ENCODE data around the gene DTX3. TPM values are rescaled to one million over a fixed set of nuclear protein-coding genes. Genes with fewer than 3 reads are reported as not detected.
"Not testable (repeated sequence)": the region's sequence is repeated elsewhere in the genome, so short reads cannot be mapped to it uniquely, and the experiment has no call there.

The DTX3 gene
- total and polyA plus RNA-seq, 3 experiments from 2014 or later = 7.2 to 18.3 (median 16.7) TPM

DNA sequence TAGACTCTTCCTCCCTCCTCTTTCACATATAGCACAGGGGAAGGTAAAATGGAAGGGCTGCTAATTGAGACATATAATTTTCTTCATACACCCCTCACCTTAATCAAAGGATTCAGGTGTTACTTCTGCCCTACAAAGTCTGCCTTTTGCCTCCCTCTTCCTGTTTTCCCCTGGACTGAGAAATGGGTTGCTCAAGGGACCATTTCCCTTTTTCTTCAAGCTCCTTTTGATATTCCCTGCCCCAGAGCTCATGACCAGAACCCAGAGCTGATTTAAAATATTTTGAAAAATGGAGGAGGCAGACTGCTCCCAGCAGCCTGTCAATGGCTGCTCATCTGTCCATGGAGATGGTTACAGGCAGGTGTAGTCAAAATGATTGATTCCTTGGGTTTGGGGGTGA is 19.9 kb upstream of the DTX3 start:
- Mint-ChIP-seq H3K9me3 (no peaks in the 10 kb centered on the region), H3K36me3 (peaks cover 0 to 1% (median 0%) of the 10 kb centered on the region in 3 donors), H3K27me3 (peaks cover 6 to 14% of the 10 kb centered on the region in 2 donors), H3K27ac (peak overlapping the region in 2 of 8 donors; percentile 37 to 89), H3K4me1 (peaks cover 5 to 7% (median 5%) of the 10 kb centered on the region in 3 donors), H3K4me3 (no peak overlapping the region)
- no peak overlapping the region for H3K4me3 ChIP-seq (ENCODE audit: low read length)
- POLR2A ChIA-PET = no interaction called here
- DNase-seq = no peak
- no peaks in the 10 kb centered on the region for H3K4me1 ChIP-seq (ENCODE audit: insufficient read depth, low read length)
- H3K36me3 ChIP-seq (ENCODE audit: insufficient read depth, low read length) = no peaks in the 10 kb centered on the region
- no peak overlapping the region for H3K27ac ChIP-seq (ENCODE audit: low read depth, low read length)
- H3K9me3 ChIP-seq (ENCODE audit: low read length) = no peaks in the 10 kb centered on the region
- CTCF ChIA-PET = interaction anchor here (1.1 to 7.0 kb wide), 12 partner anchors 9 to 160 kb away, joined by 3 to 85 read pairs (median 6); partner anchors contain the start of genes B4GALNT1, GLI1 and TSPAN31
- H3K27me3 ChIP-seq (ENCODE audit: insufficient read depth, low read length, poor library complexity, severe bottlenecking) = no peaks in the 10 kb centered on the region

DNA sequence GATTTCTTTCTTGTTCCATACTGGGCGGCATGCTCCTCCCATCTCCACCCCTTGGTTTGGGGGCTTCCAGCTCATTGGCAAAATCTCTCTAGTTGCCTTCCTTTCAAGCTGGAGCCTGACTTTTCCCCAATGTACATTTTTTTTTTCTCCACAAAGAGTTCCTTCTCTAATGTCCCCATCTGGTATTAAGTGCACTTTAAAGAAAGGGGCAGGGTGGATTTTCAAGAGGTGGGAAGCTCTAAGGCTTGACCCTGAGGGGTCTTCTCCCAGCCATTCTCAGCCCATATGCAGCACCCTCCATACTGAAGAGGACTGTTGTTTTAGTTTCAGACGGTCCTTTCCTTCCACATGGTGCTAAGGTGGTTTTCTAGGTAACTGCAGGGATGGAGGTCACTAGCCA is 19.5 kb upstream of the DTX3 start:
- H3K4me1 Mint-ChIP-seq = peaks cover 5 to 7% (median 6%) of the 10 kb centered on the region in 3 donors
- H3K27ac Mint-ChIP-seq = peak overlapping the region in 1 of 8 donors; percentile 37
- peaks cover 0 to 1% (median 0%) of the 10 kb centered on the region in 3 donors for H3K36me3 Mint-ChIP-seq
- no peak overlapping the region for H3K4me3 ChIP-seq (ENCODE audit: low read length)
- no peaks in the 10 kb centered on the region for H3K9me3 ChIP-seq (ENCODE audit: low read length)
- CTCF ChIA-PET = interaction anchor here (1.1 to 7.0 kb wide), 8 partner anchors 8 to 126 kb away, joined by 3 to 85 read pairs (median 8); partner anchors contain the start of genes B4GALNT1 and GLI1
- no peaks in the 10 kb centered on the region for H3K27me3 ChIP-seq (ENCODE audit: insufficient read depth, low read length, poor library complexity, severe bottlenecking)
- POLR2A ChIA-PET = no interaction called here
- no peaks in the 10 kb centered on the region for H3K36me3 ChIP-seq (ENCODE audit: insufficient read depth, low read length)
- no peak overlapping the region for H3K4me3 Mint-ChIP-seq
- peaks cover under 1% of the 10 kb centered on the region for H3K4me1 ChIP-seq (ENCODE audit: insufficient read depth, low read length)
- no peak for DNase-seq
- H3K9me3 Mint-ChIP-seq = no peaks in the 10 kb centered on the region
- H3K27ac ChIP-seq (ENCODE audit: low read depth, low read length) = no peak overlapping the region
- H3K27me3 Mint-ChIP-seq = peaks cover 6 to 14% of the 10 kb centered on the region in 2 donors

DNA sequence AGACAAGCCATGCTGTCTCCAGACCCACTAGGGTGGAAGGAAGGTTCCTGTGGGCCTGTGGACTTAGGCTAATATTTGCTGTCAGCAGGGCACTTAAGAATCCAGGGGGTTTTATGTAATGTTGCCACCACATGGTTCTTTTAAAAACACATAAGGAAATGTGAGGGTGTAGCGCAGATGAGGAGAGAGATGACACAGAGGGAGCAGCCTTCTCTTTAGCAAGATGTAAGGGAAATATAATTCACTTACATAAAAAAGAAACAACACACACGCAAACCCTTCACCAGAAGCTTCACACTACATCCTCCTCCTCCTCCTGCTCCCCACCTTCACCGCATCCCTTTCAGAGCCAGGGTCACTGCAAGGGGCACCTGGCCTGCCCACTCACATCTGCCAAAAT is 18.5 kb upstream of the DTX3 start:
- peak overlapping the region in 1 of 8 donors; percentile 15 for H3K27ac Mint-ChIP-seq
- Histone ChIP-seq H3K4me3 (ENCODE audit: low read length) (no peak overlapping the region), H3K9me3 (ENCODE audit: low read length) (no peaks in the 10 kb centered on the region), H3K27ac (ENCODE audit: low read depth, low read length) (no peak overlapping the region), H3K4me1 (ENCODE audit: insufficient read depth, low read length) (peaks cover 7% of the 10 kb centered on the region), H3K36me3 (ENCODE audit: insufficient read depth, low read length) (no peaks in the 10 kb centered on the region), H3K27me3 (ENCODE audit: insufficient read depth, low read length, poor library complexity, severe bottlenecking) (no peaks in the 10 kb centered on the region)
- CTCF ChIA-PET = interaction anchor here (2.7 to 7.0 kb wide), 3 partner anchors 34 to 127 kb away, joined by 11 to 85 read pairs (median 35); partner anchors contain the start of genes B4GALNT1 and GLI1
- peaks cover 12 to 15% (median 13%) of the 10 kb centered on the region in 3 donors for H3K4me1 Mint-ChIP-seq
- H3K27me3 Mint-ChIP-seq = peaks cover 7 to 14% of the 10 kb centered on the region in 2 donors
- POLR2A ChIA-PET = no interaction called here
- DNase-seq = no peak
- peaks cover 0 to 4% (median 1%) of the 10 kb centered on the region in 3 donors for H3K36me3 Mint-ChIP-seq
- no peaks in the 10 kb centered on the region for H3K9me3 Mint-ChIP-seq
- no peak overlapping the region for H3K4me3 Mint-ChIP-seq

DNA sequence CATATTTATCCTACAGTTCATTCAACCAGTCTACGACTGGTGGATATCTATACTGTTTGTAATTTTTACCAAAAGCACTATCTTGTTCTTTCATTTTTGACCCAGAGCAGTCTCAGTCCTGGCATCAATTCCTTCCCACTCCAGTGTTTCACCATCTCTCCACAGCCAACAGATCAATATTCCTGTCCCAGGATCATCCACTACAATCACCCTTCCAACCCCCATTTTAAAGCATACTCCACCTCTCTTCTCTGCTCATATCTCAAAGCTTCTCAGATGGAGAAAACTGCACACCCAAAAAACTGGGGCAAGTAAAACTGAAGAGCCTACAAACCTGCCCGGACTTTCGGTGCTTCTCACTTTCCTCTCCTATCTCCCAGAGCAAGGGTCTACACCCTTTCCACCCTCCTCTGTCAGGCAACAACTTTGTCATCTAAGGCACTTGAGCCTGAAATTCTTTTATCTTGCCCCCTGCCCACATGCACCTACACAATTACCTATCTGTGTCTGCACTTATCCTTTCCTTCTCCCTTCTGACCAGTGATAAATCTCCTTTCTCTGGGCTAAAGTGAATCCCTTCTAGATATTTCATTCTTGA is 17.7 kb upstream of the DTX3 start:
- POLR2A ChIA-PET = no interaction called here
- no peaks in the 10 kb centered on the region for H3K36me3 ChIP-seq (ENCODE audit: insufficient read depth, low read length)
- Mint-ChIP-seq H3K9me3 (no peaks in the 10 kb centered on the region), H3K4me3 (no peak overlapping the region), H3K36me3 (peaks cover 0 to 7% (median 1%) of the 10 kb centered on the region in 3 donors), H3K4me1 (peaks cover 17 to 22% (median 19%) of the 10 kb centered on the region in 3 donors), H3K27me3 (peaks cover 7 to 14% of the 10 kb centered on the region in 2 donors), H3K27ac (no peak overlapping the region)
- H3K4me3 ChIP-seq (ENCODE audit: low read length) = no peak overlapping the region
- H3K4me1 ChIP-seq (ENCODE audit: insufficient read depth, low read length) = peaks cover 14% of the 10 kb centered on the region
- H3K9me3 ChIP-seq (ENCODE audit: low read length) = no peaks in the 10 kb centered on the region
- CTCF ChIA-PET = no interaction called here
- no peak for DNase-seq
- no peaks in the 10 kb centered on the region for H3K27me3 ChIP-seq (ENCODE audit: insufficient read depth, low read length, poor library complexity, severe bottlenecking)
- no peak overlapping the region for H3K27ac ChIP-seq (ENCODE audit: low read depth, low read length)

DNA sequence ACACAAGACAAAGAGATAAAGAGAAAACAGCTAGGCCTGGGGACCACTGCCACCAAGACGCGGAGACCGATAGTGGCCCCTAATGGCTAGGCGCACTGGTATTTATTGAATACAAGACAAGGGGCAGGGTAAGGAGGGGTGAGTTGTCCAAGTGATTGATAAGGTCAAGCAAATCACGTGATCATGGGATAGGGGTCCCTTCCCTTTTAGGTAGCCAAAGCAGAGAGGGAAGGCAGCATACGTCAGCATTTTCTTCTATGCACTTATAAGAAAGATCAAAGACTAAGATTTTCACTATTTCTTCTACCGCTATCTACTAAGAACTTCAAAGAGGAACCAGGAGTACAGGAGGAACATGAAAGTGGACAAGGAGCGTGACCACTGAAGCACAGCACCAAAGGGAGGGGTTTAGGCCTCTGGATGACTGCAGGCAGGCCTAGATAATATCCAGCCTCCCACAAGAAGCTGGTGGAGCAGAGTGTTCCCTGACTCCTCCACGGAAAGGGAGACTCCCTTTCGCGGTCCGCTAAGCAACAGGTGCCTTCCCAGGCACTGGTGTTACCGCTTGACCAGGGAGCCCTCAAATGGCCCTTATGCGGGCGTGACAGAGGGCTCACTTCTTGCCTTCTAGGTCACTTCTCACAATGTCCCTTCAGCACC is 15.5 kb upstream of the DTX3 start:
- H3K4me1 ChIP-seq (ENCODE audit: insufficient read depth, low read length) = peaks cover 26% of the 10 kb centered on the region
- H3K36me3 ChIP-seq (ENCODE audit: insufficient read depth, low read length); CTCF ChIA-PET; H3K27ac Mint-ChIP-seq; H3K9me3 ChIP-seq (ENCODE audit: low read length); H3K4me3 ChIP-seq (ENCODE audit: low read length); H3K9me3 Mint-ChIP-seq; H3K27me3 ChIP-seq (ENCODE audit: insufficient read depth, low read length, poor library complexity, severe bottlenecking); DNase-seq; H3K27ac ChIP-seq (ENCODE audit: low read depth, low read length); H3K27me3 Mint-ChIP-seq: not testable (repeated sequence)
- peaks cover 0 to 15% (median 0%) of the 10 kb centered on the region in 3 donors for H3K36me3 Mint-ChIP-seq
- H3K4me3 Mint-ChIP-seq = peak overlapping the region in 1 of 7 donors; percentile 42
- POLR2A ChIA-PET = interaction anchor here (0.7 kb wide), 1 partner anchor 1645 kb away, joined by 5 read pairs; no protein-coding TSS in a partner anchor
- H3K4me1 Mint-ChIP-seq = peaks cover 29 to 36% (median 35%) of the 10 kb centered on the region in 3 donors

DNA sequence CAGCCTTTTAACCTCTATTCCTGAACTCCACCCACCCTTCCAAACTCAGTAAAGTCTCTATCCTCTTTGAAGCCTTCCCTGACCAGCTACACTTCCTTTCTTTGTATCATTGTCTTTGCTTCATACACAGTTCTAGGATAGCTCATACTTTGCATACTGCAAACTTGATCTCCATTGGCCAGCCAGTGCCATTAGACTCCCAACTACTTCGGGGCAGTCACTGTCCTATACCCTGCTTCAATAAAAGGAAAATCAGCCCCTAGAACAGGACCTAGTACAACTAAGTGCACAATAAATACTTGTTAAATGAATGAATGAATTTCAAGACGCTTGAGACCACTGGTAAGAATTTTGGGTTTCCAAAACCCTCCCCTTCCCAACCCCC is 14.2 kb upstream of the DTX3 start:
- peak overlapping the region; percentile 84 for H3K4me3 ChIP-seq (ENCODE audit: low read length)
- POLR2A ChIA-PET = interaction anchor here (1.7 kb wide), 1 partner anchor 20 kb away, joined by 6 read pairs; the partner anchor contains the start of gene ARHGEF25
- Mint-ChIP-seq H3K27ac (peak overlapping the region; percentile 76 to 95 (median 88)), H3K36me3 (peaks cover 0 to 26% (median 0%) of the 10 kb centered on the region in 3 donors), H3K27me3 (peaks cover 2 to 6% of the 10 kb centered on the region in 2 donors), H3K4me3 (peak overlapping the region; percentile 85 to 91 (median 91)), H3K4me1 (peaks cover 29 to 39% (median 38%) of the 10 kb centered on the region in 3 donors), H3K9me3 (no peaks in the 10 kb centered on the region)
- CTCF ChIA-PET = interaction anchor here (0.9 kb wide), 1 partner anchor 154 kb away, joined by 3 read pairs; the partner anchor contains the start of gene TSPAN31
- peaks cover 26% of the 10 kb centered on the region for H3K4me1 ChIP-seq (ENCODE audit: insufficient read depth, low read length)
- no peak for DNase-seq
- H3K27me3 ChIP-seq (ENCODE audit: insufficient read depth, low read length, poor library complexity, severe bottlenecking) = no peaks in the 10 kb centered on the region
- peaks cover under 1% of the 10 kb centered on the region for H3K36me3 ChIP-seq (ENCODE audit: insufficient read depth, low read length)
- peak overlapping the region; percentile 64 for H3K27ac ChIP-seq (ENCODE audit: low read depth, low read length)
- no peaks in the 10 kb centered on the region for H3K9me3 ChIP-seq (ENCODE audit: low read length)

DNA sequence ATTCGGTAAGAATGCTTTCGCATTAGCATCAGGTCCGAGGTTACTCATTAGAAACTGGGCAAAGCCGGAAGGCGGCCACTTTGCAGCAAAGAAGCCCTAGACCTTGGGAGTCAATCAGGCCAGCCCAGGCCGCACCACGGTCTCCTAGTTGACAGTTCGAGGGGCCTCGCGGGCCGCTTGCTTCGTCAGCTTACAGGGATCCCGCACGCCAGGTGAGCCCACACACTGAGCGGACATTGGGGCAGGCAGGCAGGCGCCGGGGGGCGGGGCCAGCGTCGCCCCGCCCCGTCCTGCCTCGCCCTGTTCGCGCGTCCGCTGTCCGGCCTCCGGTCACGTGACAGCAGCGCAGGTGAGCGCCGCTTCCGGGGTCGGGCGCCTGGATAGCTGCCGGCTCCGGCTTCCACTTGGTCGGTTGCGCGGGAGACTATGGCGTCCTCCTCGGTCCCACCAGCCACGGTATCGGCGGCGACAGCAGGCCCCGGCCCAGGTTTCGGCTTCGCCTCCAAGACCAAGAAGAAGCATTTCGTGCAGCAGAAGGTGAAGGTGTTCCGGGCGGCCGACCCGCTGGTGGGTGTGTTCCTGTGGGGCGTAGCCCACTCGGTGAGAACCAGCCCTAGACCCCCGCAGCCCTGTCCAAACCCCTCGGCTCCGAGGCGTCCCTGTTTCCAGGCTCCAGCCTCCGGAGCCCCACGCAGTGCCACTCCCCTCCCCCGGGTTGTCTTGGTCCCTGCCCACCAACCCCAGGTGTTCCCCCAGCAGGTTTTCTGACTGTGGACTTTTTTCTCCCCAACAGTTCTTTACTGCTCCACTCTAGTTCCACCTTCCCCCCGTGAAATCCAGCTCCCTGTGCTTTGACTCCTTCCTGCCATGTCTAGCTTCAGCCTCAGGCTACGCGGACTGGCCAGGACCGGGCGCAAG is 13.5 kb upstream of the DTX3 start, which contains the start of gene PIP4K2C:
TSS of gene PIP4K2C (plus strand) at position 329 of the 918 bp plus-strand sequence. CDS start at position 427, 98 bp downstream.
- H3K36me3 ChIP-seq (ENCODE audit: insufficient read depth, low read length) = peaks cover 7% of the 10 kb centered on the region
- peak within 1 kb of the TSS; percentile 84 for H3K4me3 ChIP-seq (ENCODE audit: low read length)
- Mint-ChIP-seq H3K27ac (peak within 1 kb of the TSS; percentile 76 to 98 (median 92)), H3K27me3 (peaks cover under 1 to 2% of the 10 kb centered on the region in 2 donors), H3K4me1 (peaks cover 29 to 39% (median 38%) of the 10 kb centered on the region in 3 donors), H3K4me3 (peak within 1 kb of the TSS; percentile 85 to 91 (median 91)), H3K36me3 (peaks cover 0 to 32% (median 4%) of the 10 kb centered on the region in 3 donors), H3K9me3 (no peaks in the 10 kb centered on the region)
- no peaks in the 10 kb centered on the region for H3K9me3 ChIP-seq (ENCODE audit: low read length)
- ChIA-PET CTCF (interaction anchor here (0.9 to 4.1 kb wide), 4 partner anchors 8 to 153 kb away, joined by 3 to 26 read pairs (median 10); partner anchors contain the start of gene TSPAN31), POLR2A (interaction anchor here (1.1 to 1.7 kb wide), 2 partner anchors 19 to 111 kb away, joined by 4 to 6 read pairs; partner anchors contain the start of genes ARHGAP9 and ARHGEF25)
- no peaks in the 10 kb centered on the region for H3K27me3 ChIP-seq (ENCODE audit: insufficient read depth, low read length, poor library complexity, severe bottlenecking)
- peak within 1 kb of the TSS; percentile 64 for H3K27ac ChIP-seq (ENCODE audit: low read depth, low read length)
- DNase-seq = peak; percentile 70 to 86 (median 78)
- peaks cover 26% of the 10 kb centered on the region for H3K4me1 ChIP-seq (ENCODE audit: insufficient read depth, low read length)
